Rectal smooth muscle tissue (tissue), 1 donor: ENCODE measurements around the gene HOXA1.

Experiments used
- H3K27ac ChIP-seq: one replicate; pipeline ENCODE4 v1.7.0; 2013; ENCODE audit warnings: low read depth, low read length, inconsistent platforms
- H3K27me3 ChIP-seq: one replicate; pipeline ENCODE4 v1.7.0; 2013; ENCODE audit warnings: low read length; ENCODE audit not compliant: control insufficient read depth, insufficient read depth
- H3K36me3 ChIP-seq: one replicate; pipeline ENCODE4 v1.7.0; 2013; ENCODE audit warnings: low read length; ENCODE audit not compliant: control insufficient read depth, insufficient read depth
- H3K4me1 ChIP-seq: one replicate; pipeline ENCODE4 v1.7.0; 2013; ENCODE audit warnings: low read length; ENCODE audit not compliant: control insufficient read depth, insufficient read depth
- H3K4me3 ChIP-seq: one replicate; pipeline ENCODE4 v1.7.0; 2013; ENCODE audit warnings: low read length
- H3K9ac ChIP-seq: one replicate; pipeline ENCODE4 v1.7.0; 2013; ENCODE audit warnings: low read length

Gene HOXA1

DNA sequence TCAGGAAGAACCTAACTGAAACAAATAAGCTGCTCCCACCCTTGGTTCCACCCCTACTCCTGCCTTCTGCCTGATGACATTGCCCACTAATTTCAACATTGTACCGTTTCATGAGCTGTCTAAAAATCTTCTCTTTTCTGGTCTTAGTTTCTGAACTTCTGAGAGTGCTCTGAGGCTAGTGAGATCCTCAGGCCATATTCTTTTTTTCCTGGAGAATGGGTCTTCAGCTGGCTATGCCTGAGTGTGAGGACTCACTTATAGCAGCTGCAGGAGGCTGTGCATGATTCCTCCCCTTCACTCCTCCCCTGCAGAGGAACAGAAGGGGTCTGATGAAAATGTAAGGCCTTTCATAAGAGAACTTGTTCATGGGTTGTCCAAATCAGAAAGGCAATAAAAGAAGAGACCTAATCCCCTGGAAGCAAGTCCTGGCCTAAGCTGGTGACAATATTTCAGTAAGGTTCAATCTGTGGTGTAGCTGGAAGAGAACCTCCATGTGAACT lies 23.7 kb upstream of the HOXA1 start:
- peaks cover 16% of the 10 kb centered on the region for H3K4me1 ChIP-seq
- H3K36me3 ChIP-seq, result peaks cover 2% of the 10 kb centered on the region
- no peak overlapping the region for H3K9ac ChIP-seq
- H3K4me3 ChIP-seq, result no peak overlapping the region
- no peaks in the 10 kb centered on the region for H3K27me3 ChIP-seq
- H3K27ac ChIP-seq, result no peak overlapping the region

DNA sequence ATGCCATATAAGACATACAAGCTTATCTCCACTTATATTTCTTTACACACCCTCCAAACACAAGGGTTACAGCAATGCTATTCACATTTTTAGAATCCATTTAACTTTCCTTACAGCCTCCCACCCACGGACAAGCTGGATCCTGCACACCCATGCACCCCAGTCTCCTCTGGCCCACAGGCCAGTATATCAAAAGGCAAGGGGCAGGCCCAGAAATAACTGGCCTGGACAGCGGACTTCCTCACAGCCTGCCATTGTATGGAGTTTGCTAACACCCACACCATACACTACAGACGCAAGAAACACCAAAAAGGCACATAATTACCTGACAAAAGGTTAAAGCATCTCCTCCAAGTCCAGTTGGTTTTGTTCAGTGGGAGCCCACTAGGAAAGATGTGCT lies 22.8 kb upstream of the HOXA1 start:
- Histone ChIP-seq H3K4me3 (peak overlapping the region; percentile 36), H3K27me3 (no peaks in the 10 kb centered on the region), H3K36me3 (peaks cover 2% of the 10 kb centered on the region), H3K27ac (peak overlapping the region; percentile 68), H3K9ac (no peak overlapping the region), H3K4me1 (peaks cover 16% of the 10 kb centered on the region)

DNA sequence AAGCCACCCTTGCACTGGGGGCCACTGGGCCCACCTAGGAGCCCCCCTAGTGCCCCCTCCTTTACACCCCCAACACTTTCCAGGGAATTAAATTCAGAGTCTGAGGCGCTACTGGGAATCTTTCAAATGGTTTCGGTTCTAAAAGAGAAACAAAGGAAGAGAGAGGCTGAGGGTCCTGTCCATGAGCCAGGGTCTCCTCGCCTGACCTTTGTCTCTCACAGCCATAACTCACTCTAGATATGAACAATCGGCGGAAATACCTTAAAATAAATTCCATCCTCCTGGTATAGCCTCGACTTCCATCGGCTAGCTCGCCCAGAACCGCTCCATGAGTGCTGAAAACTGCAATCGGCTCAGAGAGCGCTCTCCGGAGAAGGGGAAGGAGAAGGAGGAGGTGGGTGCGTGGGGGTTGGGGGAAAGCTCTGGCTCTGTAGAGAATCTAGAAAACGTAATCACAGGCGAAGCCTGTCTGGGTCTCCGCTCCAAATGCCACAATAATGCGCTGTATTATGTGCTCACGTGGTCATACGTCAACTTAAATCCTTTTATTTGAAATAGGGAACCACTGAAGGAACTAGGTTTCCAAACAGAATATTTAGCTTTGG lies 22.2 kb upstream of the HOXA1 start:
- H3K27ac ChIP-seq, result peak overlapping the region; percentile 68
- H3K4me1 ChIP-seq, result peaks cover 18% of the 10 kb centered on the region
- H3K27me3 ChIP-seq, result no peaks in the 10 kb centered on the region
- H3K36me3 ChIP-seq, result peaks cover 2% of the 10 kb centered on the region
- H3K9ac ChIP-seq, result no peak overlapping the region
- H3K4me3 ChIP-seq, result peak overlapping the region; percentile 81

- Histone ChIP-seq H3K36me3 (peaks cover 2% of the 10 kb centered on the region), H3K9ac (no peak overlapping the region), H3K4me1 (peaks cover 22% of the 10 kb centered on the region), H3K27ac (peak overlapping the region; percentile 94), H3K4me3 (peak overlapping the region; percentile 81), H3K27me3 (no peaks in the 10 kb centered on the region)
Observed at GRCh38 chr7:27116962-27117886, 21.4 kb upstream of the HOXA1 start.

DNA sequence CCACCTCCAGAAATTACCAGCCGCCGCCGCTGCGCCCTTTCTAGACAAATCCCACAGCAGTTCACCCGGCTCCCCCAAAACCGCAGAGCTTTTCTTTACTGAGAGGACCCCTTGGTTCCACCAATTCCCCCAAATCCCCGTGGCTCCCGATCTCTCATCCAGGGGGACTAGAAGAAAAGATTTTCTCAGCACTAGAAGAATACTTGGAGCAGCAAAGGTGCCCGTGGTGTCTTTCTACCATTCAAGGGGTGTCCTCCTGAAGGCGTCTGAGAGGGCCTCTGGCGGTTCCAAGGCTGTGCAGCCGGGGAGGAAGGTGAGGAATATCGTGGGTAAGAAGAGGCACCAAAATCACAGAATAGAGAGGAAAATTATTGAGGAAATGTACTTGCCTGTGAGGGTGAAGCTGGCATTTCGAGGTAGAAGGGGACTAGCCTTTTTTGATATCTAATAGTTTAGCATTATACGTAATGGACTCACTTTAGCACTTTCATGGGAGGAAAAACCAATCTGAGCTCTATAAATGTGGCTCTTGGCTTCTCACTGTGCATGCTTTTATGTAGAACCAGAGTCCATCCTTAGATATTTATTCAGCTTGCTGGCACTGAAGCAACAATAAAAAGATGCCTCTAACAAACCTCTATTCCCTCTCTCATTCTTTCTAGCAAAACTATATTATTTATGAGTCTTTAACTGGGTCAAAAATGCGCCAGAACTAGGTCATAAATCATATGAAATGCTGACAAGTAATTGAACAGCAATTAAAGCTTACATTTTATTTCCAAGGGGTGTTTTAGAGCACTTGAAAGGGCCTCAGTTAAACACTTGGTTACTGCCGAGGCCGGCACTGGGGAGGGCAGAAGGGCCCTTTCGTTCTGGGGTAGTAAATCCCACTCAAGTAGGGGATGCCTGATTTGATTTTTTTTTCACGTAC lies 20.5 kb upstream of the HOXA1 start:
- Histone ChIP-seq H3K27me3 (no peaks in the 10 kb centered on the region), H3K9ac (peak overlapping the region; percentile 36), H3K4me3 (peak overlapping the region; percentile 81), H3K36me3 (no peaks in the 10 kb centered on the region), H3K27ac (peak overlapping the region; percentile 94), H3K4me1 (peaks cover 28% of the 10 kb centered on the region)

DNA sequence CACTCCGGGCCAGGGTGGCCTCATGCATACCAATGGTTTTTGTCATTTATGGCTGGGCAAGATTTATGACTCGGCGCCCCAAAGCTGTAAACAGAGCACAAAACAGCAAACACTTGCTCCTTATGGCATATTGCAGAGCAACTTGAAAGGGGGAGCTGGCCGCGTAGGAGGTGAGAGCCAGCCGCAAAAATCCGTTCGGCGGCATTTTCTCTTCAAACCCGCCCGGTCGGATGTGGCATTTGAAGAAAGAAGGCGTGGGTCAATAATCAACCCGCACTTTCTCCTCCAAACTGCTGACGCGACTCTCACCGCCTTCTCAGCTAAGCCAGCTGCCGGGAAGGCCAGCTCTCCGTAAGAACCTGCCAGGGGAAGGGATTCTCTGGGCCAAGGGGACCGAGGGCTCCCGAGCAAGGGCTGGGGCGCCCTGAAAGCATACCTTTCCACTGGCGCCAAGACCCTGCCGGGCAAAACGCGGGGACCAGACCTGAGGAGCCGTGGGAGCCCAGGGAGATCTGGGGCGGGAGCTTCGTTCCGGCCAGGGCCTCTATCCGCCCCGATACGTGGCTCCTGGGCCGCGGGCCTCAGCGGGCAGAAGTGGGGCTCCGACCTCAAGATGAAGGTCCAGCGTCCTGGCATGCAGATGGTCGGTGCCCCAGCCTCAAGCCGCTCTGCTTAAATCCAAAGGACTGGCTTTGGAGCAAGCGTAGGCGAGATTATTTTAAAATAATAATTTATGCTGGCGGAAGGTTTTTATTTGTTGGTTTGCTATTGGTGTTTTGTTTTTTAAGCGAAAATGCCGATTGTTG lies 19.6 kb upstream of the HOXA1 start:
- Histone ChIP-seq H3K36me3 (no peaks in the 10 kb centered on the region), H3K4me3 (peak overlapping the region; percentile 81), H3K27me3 (no peaks in the 10 kb centered on the region), H3K4me1 (peaks cover 36% of the 10 kb centered on the region), H3K27ac (peak overlapping the region; percentile 94), H3K9ac (peak overlapping the region; percentile 36)

DNA sequence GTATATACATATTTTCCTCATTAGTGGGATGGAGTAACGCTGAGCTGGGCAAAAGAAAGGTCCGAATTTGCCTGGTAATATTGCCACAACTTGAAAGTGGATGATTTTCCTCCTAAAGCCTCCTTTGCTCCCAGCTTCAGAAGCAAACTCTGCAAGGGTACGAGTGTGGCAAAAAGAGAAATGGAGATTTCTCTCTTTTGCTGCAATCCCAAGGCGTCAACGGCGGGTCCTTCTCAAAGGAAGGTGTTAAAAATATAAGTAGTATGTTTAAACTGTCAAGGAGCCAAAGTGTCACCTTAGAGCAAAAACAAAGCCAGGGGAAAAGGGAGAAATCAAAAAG lies 19.1 kb upstream of the HOXA1 start:
- Histone ChIP-seq H3K27me3 (no peaks in the 10 kb centered on the region), H3K36me3 (no peaks in the 10 kb centered on the region), H3K27ac (peak overlapping the region; percentile 94), H3K9ac (no peak overlapping the region), H3K4me3 (peak overlapping the region; percentile 81), H3K4me1 (peaks cover 38% of the 10 kb centered on the region)

- Histone ChIP-seq H3K27me3 (no peaks in the 10 kb centered on the region), H3K36me3 (no peaks in the 10 kb centered on the region), H3K4me3 (peak overlapping the region; percentile 50), H3K27ac (peak overlapping the region; percentile 92), H3K4me1 (peaks cover 44% of the 10 kb centered on the region), H3K9ac (no peak overlapping the region)
Observed at GRCh38 chr7:27113991-27114769, 18.4 kb upstream of the HOXA1 start.

- Histone ChIP-seq H3K4me1 (peaks cover 46% of the 10 kb centered on the region), H3K9ac (no peak overlapping the region), H3K36me3 (no peaks in the 10 kb centered on the region), H3K27ac (peak overlapping the region; percentile 92), H3K27me3 (no peaks in the 10 kb centered on the region), H3K4me3 (peak overlapping the region; percentile 69)
Observed at GRCh38 chr7:27112955-27113949, 17.5 kb upstream of the HOXA1 start.

- Histone ChIP-seq H3K27me3 (no peaks in the 10 kb centered on the region), H3K4me3 (no peak overlapping the region), H3K4me1 (peaks cover 42% of the 10 kb centered on the region), H3K9ac (no peak overlapping the region), H3K36me3 (no peaks in the 10 kb centered on the region), H3K27ac (peak overlapping the region; percentile 92)
Observed at GRCh38 chr7:27112361-27112760, 16.6 kb upstream of the HOXA1 start.
